ENCODE measurements around the gene PARD6B.
"Not testable (repeated sequence)": the region's sequence is repeated elsewhere in the genome, so short reads cannot be mapped to it uniquely, and the experiment has no call there.

Gene PARD6B

DNA sequence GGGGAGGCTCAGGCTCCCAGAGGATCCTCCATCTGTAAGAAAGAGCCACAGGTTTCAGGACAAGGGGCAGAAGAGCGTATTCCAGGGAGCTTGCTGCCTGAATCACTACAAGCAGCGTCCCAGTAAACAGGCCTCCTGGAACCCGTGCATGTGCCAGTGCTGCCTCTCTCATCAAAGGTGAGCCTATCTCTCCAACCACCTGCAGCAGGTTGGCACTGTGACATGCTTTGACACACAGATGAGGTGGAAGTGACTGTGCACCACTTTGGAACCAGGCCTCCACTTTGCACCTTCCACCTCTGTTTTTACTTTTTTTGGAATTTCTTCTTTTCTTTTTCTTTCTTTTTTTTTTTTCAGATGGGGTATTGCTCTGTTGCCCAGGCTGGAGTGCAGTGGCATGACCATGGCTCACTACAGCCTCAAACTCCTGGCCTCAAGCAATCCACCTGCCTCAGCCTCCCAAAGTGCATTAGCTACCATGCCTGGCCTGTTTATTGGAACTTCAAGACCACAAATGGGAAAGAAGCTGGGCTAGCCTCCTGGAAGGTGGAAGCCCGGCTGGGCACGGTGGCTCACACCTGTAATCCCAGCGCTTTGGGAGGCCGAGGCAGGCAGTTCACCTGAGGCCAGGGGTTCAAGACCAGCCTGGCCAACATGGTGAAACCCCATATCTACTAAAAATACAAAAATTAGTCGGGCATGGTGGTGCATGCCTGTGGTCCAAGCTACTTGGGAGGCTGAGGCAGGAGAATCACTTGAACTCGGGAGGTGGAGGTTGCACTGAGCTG, 27.5 kb upstream of the PARD6B start:
- DNase-seq = not testable (repeated sequence)

DNA sequence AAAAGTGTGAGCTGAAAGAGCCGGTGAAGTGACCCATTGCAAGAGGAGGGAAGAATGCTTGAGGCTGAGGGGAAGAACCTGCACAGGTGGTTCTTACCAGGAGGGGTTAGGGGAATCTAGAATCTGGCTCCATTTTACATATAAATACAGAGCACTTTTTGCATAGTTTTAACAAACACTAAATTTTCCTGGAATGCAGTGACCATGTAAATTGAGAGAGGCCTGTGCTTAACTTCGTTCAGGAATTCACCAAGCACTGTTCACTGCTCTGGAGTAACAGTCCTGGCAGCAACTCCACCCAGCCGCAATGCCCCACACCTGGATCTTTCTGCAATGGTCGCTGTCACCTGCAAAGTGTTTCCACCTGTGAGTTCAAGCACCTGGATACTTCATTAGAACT, 26.9 kb upstream of the PARD6B start:
- no peak for DNase-seq

DNA sequence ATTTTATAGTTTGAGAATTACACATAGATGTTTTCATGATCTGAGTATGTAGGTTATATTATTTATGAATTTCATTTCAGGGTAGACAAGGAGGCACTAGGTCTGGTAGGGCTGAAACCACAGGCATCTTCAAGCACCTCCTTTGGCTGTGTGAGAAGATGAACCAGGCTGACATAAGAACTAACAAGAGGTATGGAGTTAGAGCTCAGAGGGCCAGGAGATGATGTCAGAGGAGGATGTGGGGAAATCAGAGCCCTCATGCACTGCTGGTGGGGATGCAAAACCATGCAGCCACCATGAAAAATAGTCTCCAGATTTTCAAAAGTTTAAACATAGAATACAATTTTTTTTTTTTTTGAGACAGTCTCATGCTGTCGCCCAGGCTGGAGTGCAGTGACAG, 26.4 kb upstream of the PARD6B start:
- no peak for DNase-seq

DNA sequence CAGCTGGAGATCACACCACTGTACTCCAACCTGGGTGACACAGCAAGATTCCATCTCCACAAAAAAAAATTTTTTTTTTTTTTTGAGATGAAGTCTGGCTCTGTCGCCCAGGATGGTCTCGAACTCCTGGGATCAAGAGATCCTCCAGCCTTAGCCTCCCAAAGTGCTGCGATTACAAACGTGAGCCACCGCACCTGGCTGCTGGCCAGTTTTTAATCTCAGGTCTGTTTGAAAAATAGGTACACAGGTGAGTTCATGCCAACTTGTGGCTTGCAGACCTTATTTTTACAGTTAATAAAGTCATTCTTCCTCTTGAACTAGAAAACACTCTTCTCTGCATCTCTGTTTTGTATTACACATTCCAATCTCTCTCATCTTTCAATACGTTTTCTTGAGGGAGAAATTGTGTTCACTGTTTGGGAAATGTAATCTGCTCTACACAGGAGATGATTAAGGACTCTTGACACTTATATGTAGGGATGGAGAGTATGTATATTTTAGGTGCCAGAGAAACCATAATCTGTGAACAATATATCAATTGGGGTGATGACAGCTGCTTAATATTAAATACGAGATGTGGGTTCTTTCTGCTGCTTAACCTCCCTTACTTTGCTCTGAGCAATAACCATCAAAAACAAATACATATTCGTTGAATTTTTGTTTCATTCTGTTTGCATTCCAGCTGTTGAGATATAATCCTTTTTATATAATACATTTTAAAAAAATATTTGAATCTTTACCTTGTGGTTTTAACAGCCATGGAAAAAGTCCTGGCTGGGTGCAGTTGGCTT, 22.3 kb upstream of the PARD6B start:
- no peak for DNase-seq

DNA sequence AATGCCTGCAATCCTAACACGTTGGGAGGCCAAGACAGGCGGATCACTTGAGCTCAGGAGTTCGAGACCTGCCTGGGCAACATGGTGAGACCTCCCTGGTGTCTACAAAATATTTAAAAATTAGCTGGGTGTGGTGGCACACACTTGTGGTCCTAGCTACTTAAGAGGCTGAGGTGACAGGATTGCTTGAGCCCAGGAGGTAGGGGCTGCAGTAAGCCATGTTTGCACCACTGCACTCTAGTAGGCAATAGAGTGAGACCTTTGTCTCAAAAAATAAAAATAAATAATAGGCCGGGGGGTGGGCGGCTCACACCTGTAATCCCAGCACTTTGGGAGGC, 21.8 kb upstream of the PARD6B start:
- no peak for DNase-seq

DNA sequence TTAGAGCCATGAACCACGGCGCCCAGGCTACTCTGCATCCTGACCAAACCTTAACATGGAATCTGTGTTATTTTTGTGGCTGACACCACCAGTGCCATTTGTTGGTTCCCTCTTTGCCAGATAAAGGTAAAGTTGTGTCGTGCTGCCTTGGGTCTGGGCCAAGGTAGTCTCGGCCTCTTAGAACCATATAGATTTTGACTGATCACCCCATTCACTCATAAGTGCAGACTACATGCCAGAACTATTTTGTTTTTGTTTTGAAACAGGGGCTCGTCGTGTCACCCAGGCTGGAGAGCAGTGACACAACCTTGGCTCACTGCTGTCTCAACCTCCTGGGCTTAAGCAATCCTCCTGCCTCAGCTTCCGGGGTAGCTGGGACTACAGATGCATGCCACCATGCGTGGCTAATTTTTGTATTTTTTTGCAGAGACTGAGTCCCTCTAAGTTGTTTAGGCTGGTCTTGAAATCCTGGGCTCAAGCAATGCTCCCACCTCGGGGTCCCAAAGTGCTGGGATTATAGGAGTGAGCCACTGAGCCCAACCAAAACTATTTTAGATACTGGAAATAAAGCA, 20.8 kb upstream of the PARD6B start:
- no peak for DNase-seq

DNA sequence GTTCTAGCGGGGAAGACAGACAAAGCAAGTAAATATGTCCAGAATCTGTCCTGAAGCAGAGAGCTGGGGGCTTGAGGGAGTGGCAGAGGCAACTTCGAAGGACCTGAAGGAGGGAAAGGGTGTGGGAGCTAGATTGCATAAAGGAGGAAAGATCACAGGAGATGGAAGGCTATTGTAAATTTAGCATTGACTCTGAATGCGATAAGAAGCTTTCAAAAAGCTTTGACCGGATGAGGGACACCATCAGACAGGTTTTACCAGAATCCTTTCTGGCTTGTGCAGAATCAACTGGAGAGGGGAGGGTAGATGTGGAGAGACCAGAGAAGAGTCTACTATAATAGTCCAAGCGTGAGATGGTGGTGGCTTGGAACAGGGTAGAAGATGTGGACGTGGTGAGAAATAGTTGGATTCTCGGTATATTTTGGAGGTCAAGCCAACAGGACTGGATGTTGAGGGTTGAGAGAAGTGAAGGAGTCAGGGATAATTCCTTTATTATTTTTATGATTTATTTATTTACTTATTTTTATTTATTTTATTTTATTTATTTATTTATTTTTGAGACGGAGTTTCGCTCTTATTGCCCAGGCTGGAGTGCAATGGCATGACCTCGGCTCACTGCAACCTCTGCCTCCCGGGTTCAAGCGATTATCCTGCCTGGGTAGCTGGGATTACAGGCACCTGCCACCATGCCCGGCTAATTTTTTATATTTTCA, 20.1 kb upstream of the PARD6B start:
- DNase-seq = no peak

DNA sequence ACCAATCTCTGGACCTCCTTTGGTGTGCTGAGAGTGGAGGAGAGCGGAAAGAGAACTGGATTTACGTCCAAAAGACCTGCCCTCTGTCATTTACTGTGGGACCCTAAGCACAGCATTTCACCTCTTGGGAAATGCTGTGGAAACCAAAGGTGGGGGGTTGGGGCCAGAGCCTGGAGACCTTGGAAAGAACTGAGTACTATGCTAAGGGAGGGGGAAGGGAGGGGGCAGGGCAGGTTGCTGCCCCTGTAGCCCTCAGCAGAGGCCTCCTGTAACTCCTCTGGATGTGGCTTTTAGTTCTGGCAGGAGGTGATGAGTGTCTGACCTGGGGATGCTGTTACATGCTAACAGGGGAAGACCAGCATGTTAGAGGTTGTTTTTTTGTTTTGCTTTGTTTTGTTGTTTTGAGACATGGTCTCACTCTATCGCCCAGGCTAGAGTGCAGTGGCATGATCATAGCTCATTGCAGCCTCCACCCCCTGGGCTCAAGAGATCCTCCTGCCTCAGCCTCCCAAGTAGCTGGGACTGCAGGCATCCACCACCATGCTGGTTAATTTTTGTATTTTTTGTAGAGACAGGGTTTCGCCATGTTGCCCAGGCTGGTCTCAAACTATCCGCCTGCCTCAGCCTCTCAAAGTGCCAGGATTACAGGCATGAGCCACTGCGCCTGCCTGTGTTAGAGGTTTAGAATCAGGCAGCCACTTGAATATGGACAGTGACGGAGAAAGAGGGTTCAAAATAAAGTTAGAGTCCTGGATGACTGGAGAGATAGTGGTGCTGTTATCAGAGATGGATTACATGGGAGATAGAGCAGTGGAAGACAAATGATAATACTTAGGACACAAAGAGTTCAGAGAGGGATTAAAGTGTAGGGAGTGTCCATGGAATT, 18.4 kb upstream of the PARD6B start:
- DNase-seq = no peak

DNA sequence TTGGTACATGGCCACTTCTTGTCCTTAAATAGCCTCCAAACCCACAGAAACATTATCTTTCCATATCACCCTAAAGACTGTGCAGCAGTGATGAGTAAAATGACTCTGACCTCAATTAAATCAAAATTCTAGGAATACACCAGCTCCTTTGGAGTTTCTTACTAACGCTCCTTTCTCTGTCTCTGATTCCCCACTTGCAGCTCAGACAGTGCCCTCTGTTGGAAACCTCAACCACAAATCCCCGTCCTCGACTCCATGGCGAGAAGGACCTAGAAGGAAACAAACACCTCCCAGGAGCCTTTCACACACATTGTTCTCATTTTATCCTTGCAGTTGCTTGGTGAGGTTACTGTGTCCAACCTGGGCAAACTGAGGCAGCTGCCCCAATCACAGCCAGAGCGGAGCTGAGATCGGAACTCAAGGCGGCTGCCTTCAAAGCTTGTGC, 17.7 kb upstream of the PARD6B start:
- DNase-seq = no peak

DNA sequence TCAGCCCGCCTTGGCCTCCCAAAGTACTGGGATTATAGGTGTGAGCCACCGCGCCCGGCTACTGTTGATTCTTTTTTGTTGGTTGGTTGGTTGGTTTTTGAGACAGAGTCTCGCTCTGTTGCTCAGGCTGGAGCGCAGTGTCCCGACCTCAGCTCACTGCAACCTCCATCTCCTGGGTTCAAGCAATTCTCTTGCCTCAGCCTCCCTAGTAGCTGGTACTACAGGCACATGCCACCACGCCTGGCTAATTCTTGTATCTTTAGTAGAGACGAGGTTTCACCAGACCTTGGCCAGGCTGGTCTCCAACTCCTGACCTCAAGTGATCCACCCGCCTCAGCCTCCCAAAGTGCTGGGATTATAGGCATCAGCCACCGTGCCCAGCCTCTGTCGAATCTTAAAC, 17.0 kb upstream of the PARD6B start:
- DNase-seq = not testable (repeated sequence)

DNA sequence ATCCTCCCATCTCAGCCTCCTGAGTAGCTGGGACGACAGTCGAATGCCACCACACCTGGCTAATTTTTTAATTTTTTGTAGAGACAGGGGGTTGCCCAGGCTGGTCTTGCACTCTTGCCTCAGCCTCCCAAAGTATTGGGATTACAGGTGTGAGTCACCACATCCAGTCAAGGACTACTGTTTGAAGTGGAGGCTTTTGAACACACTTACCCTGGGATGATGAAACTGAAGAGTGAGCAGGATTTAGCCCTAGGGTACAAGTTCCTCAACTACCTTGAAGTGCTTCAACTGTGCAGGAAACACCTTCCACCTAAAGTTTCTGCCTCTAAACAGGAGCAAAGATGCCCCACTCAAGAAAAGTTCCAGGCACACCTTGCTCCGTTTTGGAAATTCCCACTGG, 15.7 kb upstream of the PARD6B start:
- no peak for DNase-seq

DNA sequence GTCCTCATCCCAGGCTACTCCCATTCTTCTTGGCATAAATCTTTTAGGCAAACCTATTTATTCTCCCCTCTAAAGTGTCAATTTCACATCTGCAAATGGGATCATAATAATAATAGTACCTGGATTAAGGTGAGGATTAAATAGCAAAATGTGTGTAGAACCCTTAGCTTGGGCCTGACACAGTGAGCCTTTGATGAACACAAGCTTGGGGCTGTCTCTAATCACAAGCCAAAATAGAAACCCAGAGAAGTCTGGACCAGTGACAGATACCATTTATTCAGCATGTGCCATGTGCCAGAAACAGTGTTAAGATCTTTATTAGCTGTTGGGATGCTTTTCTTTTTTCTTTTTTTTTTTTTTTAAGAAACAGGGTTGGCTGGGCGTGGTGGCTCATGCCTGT, 14.9 kb upstream of the PARD6B start:
- no peak for DNase-seq

DNA sequence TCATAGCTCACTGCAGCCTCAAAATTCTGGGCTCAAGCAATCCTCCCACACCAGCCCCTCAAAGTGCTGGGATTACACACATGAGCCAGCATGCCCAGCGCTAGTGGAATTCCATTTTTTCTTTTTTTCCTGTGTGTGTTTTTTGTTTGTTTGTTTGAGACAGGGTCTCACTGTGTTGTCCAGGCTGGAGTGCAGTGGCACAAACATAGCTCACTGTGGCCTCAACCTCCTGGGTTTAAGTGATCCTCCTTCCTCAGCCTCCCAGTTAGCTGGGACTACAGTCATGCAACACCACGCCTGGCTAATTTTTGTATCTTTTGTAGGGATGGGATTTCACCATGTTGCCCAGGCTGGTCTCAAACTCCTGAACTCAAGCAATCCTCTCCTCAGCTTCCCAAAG, 14.1 kb upstream of the PARD6B start:
- DNase-seq = no peak

DNA sequence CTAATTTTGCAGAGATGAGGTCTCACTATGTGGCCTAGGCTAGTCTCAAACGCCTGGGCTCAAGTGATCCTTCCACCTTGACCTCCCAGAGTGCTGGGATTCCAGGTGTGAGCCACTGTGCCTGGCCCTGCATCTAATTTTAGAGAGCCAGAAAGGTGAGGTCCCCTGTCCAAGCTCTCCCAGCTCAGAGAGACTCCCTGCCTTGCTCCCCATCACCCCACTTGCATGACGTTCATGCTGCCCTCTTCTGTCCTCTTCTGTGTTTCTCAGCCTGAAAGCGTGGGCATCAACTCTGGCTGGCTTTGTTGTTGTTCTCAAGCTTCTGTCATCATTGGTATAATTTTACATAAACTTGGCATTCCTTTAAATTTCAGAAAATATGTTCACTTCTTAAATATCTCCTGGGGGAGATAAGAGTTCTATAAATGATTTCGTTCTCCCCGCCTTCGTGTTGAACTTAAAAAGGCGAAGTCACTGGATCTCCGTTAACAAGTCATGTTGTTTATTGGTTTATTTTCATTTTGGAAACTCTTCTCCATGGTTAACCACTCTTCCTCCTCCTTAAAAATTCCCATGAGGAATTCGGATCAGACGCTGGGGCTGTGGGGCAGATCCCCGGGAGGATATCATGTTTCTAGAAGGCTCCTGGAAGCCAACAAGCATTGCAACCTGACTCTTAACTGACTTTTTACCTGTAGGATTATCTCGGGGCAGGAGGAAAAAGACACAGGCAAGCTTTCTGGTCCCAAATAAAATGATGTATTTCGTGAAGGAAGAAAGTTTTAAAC, 13.2 kb upstream of the PARD6B start:
- no peak for DNase-seq

DNA sequence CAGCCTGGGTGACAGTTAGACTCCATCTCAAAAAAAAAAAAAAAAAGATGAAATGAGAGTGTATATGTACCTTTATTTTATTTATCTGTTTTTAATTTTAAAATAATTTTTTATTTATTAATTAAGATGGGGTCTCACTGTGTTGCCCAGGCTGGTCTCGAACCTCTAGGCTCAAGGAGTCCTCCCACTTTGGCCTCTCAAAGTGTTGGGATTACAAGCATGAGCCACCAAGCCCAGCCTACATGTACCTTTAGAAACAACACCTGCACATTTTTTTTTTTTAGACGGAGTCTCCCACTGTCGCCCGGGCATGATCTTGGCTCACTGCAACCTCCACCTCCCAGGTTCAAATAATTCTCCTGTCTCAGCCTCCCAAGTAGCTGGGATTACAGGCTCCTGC, 12.1 kb upstream of the PARD6B start:
- DNase-seq = no peak

DNA sequence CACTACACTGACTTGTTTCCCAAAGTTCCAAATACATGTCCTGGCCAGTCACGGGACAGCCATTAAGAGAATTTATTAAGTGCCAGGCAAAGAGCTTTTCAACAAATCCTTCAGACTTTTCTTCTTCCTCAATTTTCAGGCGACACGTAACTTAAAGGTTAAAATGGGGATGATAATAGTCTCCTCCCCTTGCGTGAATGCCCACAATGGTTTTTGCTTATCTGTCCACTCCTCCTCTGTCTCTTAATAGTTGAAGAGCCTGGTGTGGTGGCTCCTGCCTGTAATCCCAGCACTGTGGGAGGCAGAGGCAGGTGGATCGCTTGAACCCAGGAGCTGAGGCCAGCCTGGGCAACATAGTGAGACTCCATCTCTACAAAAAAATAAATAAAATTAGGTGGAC, 11.4 kb upstream of the PARD6B start:
- no peak for DNase-seq

DNA sequence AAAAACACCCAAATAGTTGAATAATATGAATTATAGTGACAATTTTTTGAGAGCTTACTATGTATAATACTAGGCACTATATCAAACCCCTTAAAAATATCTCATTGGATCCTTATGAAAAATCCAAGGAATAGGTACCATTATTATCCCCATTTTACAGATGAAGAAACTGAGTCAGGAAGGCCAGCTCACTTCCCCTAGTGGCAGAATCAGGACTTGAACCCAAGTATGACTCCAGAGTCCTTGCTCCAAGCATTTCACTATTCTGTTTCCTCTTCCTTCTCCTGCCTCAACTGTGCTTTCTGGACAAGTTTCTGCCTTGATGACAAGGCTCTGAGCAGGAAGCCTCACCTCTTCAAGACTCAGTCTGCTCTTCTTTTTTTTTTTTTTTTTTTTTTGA, 10.8 kb upstream of the PARD6B start:
- no peak for DNase-seq

DNA sequence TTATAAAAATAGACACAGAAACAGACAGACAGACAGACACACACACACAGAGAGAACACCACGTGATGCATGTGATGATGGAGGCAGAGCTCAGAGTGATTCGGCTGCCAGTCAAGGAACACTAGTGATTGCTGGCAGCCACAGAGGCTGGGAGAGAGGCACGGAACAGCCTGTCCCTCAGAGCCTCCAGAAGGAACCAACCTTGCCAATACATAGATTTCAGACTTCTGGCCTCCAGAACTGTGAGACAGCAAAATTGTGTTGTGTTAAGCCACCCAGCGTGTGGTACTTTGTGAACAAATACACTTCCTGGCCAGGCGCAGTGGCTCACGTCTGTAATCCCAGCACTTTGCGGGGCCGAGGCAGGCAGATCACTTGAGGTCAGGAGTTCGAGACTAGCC, 9.5 kb upstream of the PARD6B start:
- no peak for DNase-seq

DNA sequence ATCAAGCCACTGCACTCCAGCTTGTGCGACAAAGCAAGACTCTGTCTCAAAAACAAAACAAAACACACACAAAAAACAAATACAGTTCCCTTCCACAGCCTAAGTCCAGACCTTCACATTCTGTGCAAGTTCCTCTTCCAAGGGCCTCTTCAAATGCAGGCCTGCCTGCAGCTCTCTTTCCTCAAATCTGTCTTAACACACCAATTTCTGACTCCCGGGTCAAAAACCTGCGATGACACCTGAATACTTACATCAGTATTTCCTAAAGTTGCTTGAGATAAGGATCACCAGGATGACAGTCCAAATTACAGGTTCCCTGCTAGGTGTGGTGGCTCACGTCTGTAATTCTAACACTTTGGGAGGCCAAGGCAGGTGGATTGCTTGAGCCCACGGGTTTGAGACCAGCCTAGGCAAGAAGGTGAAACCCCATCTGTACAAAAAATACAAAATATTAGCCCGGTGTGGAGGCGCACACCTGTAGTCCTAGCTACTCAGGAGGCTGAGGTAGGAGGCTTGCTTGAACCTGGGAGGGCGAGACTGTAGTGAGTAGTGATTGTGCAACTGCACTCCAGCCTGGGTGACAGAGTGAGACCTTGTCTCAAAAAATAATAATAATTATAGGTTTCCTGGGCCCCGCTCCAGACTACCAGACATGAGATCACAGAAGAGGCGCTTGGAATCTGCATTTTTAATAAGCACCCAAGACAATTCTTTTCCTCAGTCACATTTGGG, 8.8 kb upstream of the PARD6B start:
- no peak for DNase-seq

DNA sequence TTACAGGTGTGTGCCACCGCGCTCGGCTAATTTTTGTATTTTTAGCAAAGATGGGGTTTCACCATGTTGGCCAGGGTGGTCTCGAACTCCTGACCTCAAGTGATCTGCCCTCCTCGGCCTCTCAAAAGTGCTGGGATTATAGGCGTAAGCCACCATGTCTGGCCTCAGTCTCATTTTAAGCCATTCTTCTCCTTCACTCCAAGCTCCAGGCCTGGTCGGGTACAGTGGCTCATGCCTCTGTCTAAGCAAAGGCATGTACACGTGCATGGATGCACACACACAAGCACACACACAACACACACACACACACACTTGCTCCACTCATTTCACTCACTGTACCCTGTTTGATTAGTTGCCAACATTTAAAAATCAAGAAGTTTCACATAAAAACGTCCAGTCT, 7.7 kb upstream of the PARD6B start:
- DNase-seq = no peak
